CD4-positive, alpha-beta T cell treated with Interleukin-4 for 4 hours (primary cell): Measurements from ENCODE around the gene DDX51.
"Not testable (repeated sequence)": the region's sequence is repeated elsewhere in the genome, so short reads cannot be mapped to it uniquely, and the experiment has no call there.

Source experiments
- DNase-seq: peaks from one replicate; pipeline ENCODE4 v3.0.0-alpha.2; 2020

Gene DDX51

GRCh38 chr12:132137483-132138125 is 6.5 kb downstream of the DDX51 start:
- no peak for DNase-seq

- not testable (repeated sequence) for DNase-seq
Observed at GRCh38 chr12:132136226-132136625, 7.9 kb downstream of the DDX51 start.

DNA sequence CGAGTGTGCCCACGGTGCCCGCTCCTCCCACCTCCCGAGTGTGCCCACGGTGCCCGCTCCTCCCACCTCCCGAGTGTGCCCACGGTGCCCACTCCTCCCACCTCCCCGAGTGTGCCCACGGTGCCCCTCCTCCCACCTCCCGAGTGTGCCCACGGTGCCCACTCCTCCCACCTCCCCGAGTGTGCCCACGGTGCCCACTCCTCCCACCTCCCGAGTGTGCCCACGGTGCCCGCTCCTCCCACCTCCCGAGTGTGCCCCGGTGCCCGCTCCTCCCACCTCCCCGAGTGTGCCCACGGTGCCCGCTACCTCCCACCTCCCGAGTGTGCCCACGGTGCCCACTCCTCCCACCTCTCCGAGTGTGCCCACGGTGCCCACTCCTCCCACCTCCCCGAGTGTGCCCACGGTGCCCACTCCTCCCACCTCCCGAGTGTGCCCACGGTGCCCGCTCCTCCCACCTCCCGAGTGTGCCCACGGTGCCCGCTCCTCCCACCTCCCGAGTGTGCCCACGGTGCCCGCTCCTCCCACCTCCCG is 9.4 kb downstream of the DDX51 start:
- DNase-seq = not testable (repeated sequence)

DNA sequence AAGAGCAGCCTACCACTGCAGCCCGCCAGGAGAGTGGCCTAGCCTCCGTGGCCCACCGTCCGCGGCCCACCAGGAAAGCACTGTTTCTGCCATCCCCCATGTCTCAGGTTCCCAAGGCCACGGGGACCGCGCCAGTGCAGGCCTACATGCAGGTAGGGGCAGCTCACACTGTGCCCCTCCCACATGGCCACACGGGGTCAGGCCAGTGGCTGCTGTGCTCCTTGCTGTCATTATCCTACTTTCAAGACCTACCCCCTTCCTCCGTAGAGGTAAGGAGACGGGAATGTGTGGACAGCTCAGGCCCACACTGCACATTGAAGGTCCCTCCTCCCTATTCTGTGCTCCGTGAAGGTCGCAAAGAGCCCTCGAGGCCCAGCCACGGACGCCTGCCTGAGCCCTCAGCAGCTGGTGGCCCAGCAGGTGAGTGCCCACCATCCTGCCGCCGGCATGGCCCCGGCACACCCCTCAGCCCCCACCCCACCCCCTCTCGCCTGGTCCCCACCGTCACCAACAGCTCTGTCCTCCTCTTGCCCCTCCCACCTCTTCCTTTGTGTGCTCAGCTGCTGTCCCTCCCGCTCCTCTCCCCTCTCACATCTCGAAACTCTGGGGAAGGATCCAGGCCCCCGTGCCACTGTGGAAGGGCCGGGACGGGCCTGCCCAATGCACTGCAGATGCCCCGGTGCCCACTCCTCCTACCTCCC is 10.0 kb downstream of the DDX51 start:
- DNase-seq = no peak

- DNase-seq = no peak
Observed at GRCh38 chr12:132132609-132133430, 11.3 kb downstream of the DDX51 start.

- DNase-seq = no peak
Observed at GRCh38 chr12:132131952-132132351, 12.2 kb downstream of the DDX51 start.

- no peak for DNase-seq
Observed at GRCh38 chr12:132131229-132131628, 12.9 kb downstream of the DDX51 start.

GRCh38 chr12:132130690-132131089 is 13.4 kb downstream of the DDX51 start:
- no peak for DNase-seq

DNA sequence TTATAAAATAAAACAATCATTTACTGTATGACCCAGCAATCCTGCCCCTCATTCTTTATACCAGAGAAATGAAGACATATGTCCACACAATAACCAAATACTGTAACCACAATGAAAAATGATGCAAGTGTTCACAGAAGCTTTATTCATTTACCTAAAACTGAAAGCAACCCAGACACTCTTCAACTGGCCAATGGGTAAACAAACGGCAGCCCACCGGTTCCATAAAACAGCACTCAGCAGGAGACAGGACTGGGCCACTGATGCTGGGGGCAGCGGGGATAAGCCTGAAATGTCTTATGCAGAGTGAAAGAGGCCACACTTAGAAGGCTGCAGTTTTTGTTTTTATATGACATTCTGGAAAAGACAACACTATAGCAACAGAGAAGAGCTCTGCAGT is 15.1 kb downstream of the DDX51 start:
- no peak for DNase-seq

- DNase-seq = no peak
Observed at GRCh38 chr12:132127041-132127440, 17.1 kb downstream of the DDX51 start.

DNA sequence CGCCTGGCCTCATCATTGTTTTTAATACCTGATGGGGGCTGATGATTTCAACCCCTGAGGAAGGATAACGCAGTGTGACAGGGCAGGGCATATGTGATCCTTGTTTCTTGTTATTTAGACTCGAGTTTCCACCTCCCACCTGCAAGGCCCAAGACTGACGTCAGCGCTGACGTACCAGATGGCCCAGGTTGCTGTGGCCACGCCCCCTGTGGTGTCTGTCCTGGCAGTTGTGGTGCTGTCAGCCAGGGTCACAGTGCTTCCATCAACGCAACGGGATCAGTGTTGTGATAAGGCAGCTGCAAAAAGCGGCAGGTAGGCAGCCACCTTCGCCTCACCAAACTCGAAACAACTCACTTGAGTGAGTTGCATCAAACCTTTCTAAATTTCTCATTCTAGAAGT is 18.4 kb downstream of the DDX51 start:
- no peak for DNase-seq

- DNase-seq = no peak
Observed at GRCh38 chr12:132124766-132125425, 19.2 kb downstream of the DDX51 start.

DNA sequence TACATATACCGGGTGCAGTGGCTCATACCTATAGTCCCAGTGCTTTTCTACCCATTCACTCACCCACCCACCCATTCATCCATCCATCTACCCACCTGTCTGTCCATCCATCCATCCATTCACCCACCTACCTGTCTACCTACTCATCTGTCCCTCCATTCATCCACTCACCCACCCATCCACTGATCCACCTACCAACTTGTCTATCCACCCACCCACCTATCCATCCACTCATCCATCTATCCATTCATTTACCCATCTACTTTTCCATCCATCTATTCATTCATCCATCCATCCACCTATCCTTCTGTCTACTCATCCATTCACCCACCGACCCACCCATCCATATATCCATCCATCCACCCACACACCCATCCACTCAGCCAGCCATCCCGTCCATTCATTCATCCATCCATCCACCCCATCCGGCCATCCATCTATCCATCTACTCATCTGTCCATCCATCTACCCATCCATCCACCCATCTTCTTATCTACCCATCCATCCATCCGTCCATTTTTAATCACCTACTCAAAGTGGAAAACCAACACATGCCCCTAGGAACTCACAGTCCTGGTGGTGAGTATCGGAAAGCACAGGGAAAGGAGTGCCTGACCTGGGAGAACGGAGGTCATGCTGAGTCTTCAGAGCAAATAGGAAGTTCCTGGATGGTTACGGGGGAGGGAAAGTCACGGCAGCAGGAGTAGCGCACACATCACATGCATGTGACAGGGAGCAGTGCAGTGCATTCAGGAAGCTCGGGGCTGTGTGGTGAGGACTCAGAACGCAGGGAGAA is 20.0 kb downstream of the DDX51 start:
- no peak for DNase-seq

DNA sequence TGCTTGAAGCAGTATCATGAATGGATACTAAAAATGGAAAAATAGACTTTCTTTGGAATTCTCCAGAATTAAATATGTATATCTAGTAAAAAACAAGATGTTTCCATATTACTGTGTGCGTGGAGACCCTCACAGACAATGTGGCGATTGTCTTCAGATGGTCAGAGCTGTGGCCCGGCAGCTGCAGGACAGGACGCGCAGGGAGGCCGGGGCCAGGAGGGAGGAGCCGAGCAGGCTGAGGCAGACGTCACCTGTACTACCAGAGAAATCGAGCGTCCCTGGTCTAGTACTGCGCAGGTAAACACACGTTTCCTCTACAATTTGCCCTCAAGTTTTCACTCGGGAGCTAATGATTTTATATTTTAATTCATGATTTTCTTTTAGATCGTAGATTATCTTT is 22.8 kb downstream of the DDX51 start:
- DNase-seq = no peak

GRCh38 chr12:132118876-132119275 is 25.2 kb downstream of the DDX51 start:
- no peak for DNase-seq

GRCh38 chr12:132117558-132117875 is 26.6 kb downstream of the DDX51 start:
- no peak for DNase-seq

DNA sequence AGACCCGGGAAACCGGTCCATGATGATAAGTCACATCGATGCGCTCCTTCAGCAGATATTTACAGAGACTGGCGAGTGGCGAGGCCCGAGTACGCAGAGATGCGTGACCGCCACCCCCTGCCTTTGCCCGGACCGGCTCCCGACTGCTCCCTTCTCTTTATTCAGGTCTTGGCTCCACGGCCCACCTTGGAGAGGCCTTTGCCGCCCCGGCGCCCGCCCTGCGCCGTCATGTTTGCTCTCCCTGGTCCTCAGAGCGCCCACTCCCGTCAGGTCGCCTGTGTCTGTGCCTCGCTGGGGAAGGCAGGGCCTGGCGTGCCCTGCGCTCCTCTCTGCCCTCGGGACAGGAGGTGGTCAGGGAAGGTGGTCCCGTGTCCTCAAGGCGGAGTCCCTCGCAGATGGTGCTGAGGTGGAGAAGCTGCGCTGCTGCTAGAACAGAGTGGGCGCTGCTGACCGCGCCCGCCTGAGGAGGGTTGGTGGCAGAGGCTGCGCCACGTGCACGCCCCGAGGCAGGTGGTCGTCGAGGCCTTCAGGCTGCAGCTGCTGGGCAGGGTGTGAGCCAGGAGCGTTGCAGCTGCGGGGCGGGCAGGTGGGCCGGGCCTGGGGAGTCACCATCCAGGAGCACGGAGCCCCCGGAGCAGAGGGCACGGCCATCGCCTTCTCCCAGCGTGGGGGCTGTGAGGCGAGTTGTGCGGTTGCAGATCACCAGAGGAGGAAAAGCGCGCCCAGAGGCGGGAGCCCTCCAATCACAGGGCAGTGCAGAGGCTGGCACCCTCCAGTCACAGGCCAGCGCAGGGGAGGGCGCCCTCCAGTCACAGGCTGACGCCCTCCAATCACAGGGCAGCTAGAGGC is 27.2 kb downstream of the DDX51 start:
- DNase-seq = no peak

DNA sequence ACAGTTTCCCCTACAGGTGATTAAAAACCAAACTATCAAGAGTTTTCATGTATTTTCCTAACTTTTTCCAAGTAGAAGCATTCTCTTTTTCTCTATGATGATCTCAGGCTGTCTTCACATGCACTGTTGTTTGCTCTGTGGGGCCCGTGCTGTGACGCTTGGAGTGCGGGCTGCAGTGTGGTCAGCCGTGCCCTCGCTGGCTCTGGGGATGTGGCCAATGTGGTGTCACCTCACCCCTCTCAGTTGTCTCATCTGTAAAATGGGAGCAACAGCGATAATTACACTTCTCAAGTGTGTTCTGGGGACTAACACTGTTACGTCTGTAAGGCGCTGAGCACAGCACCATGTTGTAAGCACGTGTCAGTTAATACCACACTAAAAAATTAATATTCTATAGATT is 28.6 kb downstream of the DDX51 start:
- no peak for DNase-seq

DNA sequence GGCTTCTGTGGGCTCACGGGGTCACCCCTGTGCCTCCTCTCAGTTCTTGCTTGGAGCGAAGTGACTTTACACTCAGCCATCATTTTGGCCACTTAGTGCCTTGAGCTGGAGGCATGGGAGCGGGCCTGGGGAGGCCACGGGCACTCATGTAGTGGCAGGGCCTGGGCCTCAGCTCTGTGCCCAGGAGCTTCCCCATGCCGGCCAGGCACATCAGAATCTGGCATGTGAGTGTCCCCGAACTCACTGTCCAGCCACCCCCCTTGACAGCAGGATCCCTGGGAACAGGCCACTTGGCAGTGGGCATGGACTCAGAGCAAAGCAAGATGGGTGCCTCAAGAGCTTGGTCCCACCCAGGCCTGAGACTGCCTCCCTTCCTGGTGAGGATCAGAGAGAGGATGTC is 29.5 kb downstream of the DDX51 start:
- DNase-seq = no peak

GRCh38 chr12:132111654-132112304 is 32.3 kb downstream of the DDX51 start:
- DNase-seq = no peak

- DNase-seq = no peak
Observed at GRCh38 chr12:132110677-132111076, 33.4 kb downstream of the DDX51 start.
